Mesendoderm (in vitro differentiated cells): ENCODE data around the gene AFMID.
A peak's percentile ranks its signal among the peaks of the same experiment; 100 is the strongest.

ENCODE experiments used
- DNase-seq: peaks from one replicate; pipeline ENCODE4 v3.0.0; 2013
- H2AK5ac ChIP-seq: 2 replicates; pipeline ENCODE4 v1.6.1; 2013; ENCODE audit warnings: low read length, inconsistent platforms
- H2BK120ac ChIP-seq: 2 replicates; pipeline ENCODE4 v1.6.1; 2013; ENCODE audit warnings: low read depth, mild to moderate bottlenecking, low read length, moderate library complexity, mixed read lengths
- H2BK15ac ChIP-seq: replicated peaks from 2 replicates; pipeline ENCODE4 v1.6.1; 2013; ENCODE audit warnings: low read depth, mild to moderate bottlenecking, moderate library complexity
- H2BK5ac ChIP-seq: 2 replicates; pipeline ENCODE4 v1.6.1; 2013; ENCODE audit warnings: low read length, inconsistent platforms
- H3K18ac ChIP-seq: 2 replicates; pipeline ENCODE4 v1.6.1; 2013; ENCODE audit warnings: mild to moderate bottlenecking, low read length, mixed read lengths
- H3K23ac ChIP-seq: one replicate; pipeline ENCODE4 v1.6.1; 2013; ENCODE audit warnings: low read length
- H3K27ac ChIP-seq: 2 replicates; pipeline ENCODE4 v1.5.1; 2013; ENCODE audit warnings: low read depth, mild to moderate bottlenecking, inconsistent platforms, low read length, moderate library complexity
- H3K27me3 ChIP-seq: 2 replicates; pipeline ENCODE4 v1.6.1; 2013; ENCODE audit warnings: low read length, control low read depth, mild to moderate bottlenecking, inconsistent platforms; ENCODE audit not compliant: insufficient read depth, poor library complexity
- H3K36me3 ChIP-seq: 2 replicates; pipeline ENCODE4 v1.6.1; 2013; ENCODE audit warnings: low read length, inconsistent platforms; ENCODE audit not compliant: control insufficient read depth, insufficient read depth
- H3K4ac ChIP-seq: one replicate; pipeline ENCODE4 v1.6.1; 2013; ENCODE audit warnings: low read depth, mild to moderate bottlenecking, low read length, moderate library complexity
- H3K4me1 ChIP-seq: 2 replicates; pipeline ENCODE4 v1.6.1; 2013; ENCODE audit warnings: low read depth, low read length, inconsistent platforms; ENCODE audit not compliant: control insufficient read depth
- H3K4me2 ChIP-seq: 2 replicates; pipeline ENCODE4 v1.6.1; 2013; ENCODE audit warnings: low read length
- H3K4me3 ChIP-seq: 2 replicates; pipeline ENCODE4 v1.5.1; 2013; ENCODE audit warnings: mild to moderate bottlenecking, low read length
- H3K56ac ChIP-seq: one replicate; pipeline ENCODE4 v1.6.1; 2013; ENCODE audit warnings: low read length
- H3K79me1 ChIP-seq: 2 replicates; pipeline ENCODE4 v1.6.1; 2013; ENCODE audit warnings: low read length, inconsistent platforms
- H3K79me2 ChIP-seq: 2 replicates; pipeline ENCODE4 v1.6.1; 2013; ENCODE audit warnings: mild to moderate bottlenecking, low read length; ENCODE audit not compliant: control insufficient read depth, insufficient read depth
- H3K9ac ChIP-seq: 2 replicates; pipeline ENCODE4 v1.6.1; 2013; ENCODE audit warnings: low read length, inconsistent platforms
- H4K5ac ChIP-seq: one replicate; pipeline ENCODE4 v1.6.1; 2013; ENCODE audit warnings: low read length
- H4K8ac ChIP-seq: one replicate; pipeline ENCODE4 v1.6.1; 2013; ENCODE audit warnings: low read depth, mild to moderate bottlenecking, control low read depth, low read length, moderate library complexity
- WGBS: extraction: QIAGEN DNeasy Blood & Tissue Kit; methylation state at CpG from one replicate; pipeline ENCODE4 v1.1.7; 2013; ENCODE audit warnings: low lambda C conversion rate, missing lambda C conversion rate; ENCODE audit not compliant: insufficient coverage; ENCODE audit errors: extremely low coverage; 5-methylcytosine and 5-hydroxymethylcytosine counted together

AFMID gene

DNA sequence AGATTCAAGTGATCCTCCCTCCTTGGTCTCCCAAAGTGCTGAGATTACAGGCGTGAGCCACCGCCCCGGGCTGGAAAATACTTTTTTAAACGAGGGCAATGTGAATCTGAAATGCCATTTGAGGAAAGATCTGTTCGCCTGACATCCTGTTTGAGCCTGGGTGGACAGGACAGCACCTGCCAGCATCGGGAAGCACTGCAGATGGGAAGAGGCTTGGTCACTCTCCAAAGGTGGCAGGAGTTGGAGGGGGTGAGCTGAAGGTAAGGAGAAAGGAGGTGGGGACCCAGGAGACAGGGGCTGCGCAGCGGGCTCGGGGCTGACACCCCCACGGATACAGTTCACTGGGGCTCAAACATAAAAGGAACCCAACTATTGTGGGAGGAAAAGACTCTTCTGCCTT, 22.9 kb downstream of the AFMID start:
- no peaks in the 10 kb centered on the region for H3K36me3 ChIP-seq
- H2BK15ac ChIP-seq = no peak overlapping the region
- no peak overlapping the region for H3K27ac ChIP-seq
- H4K5ac ChIP-seq = no peak overlapping the region
- H3K4ac ChIP-seq = no peak overlapping the region
- no peak overlapping the region for H3K9ac ChIP-seq
- no peak overlapping the region for H3K56ac ChIP-seq
- H3K23ac ChIP-seq = no peak overlapping the region
- no peak overlapping the region for H3K4me3 ChIP-seq
- H3K18ac ChIP-seq = no peak overlapping the region
- H2BK5ac ChIP-seq = no peak overlapping the region
- DNase-seq = no peak
- no peaks in the 10 kb centered on the region for H3K4me1 ChIP-seq
- peaks cover 9% of the 10 kb centered on the region for H3K79me2 ChIP-seq
- no peak overlapping the region for H4K8ac ChIP-seq
- H3K79me1 ChIP-seq = no peaks in the 10 kb centered on the region
- H2BK120ac ChIP-seq = no peak overlapping the region
- no peak overlapping the region for H2AK5ac ChIP-seq
- H3K4me2 ChIP-seq = no peak overlapping the region
- WGBS = no CpG with 5 or more reads among the region's 10 CpGs
- H3K27me3 ChIP-seq = no peaks in the 10 kb centered on the region

DNA sequence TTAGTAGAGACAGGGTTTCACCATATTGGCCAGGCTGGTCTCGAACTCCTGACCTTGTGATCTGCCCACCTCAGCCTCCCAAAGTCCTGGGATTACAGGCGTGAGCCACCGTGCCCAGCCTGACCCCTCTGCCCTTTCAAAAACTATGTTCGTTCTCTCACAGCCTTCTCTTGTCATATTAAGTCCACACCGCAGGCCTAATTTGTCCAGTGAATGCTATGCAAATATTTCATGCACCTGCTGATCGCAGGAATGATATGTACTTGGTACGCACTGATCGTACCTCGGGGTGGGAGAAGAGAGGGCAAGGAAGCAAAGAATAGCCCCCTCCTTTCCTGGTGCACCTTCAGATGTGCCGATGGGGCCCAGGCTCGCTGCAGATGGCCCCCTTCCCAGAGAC, 23.9 kb downstream of the AFMID start:
- H3K9ac ChIP-seq = no peak overlapping the region
- peaks cover 2% of the 10 kb centered on the region for H3K79me1 ChIP-seq
- H3K18ac ChIP-seq = no peak overlapping the region
- no peak overlapping the region for H3K23ac ChIP-seq
- no peak overlapping the region for H3K4ac ChIP-seq
- H3K36me3 ChIP-seq = no peaks in the 10 kb centered on the region
- peaks cover 15% of the 10 kb centered on the region for H3K79me2 ChIP-seq
- no peak overlapping the region for H3K4me3 ChIP-seq
- no peak overlapping the region for H2BK5ac ChIP-seq
- H4K8ac ChIP-seq = no peak overlapping the region
- H3K4me1 ChIP-seq = no peaks in the 10 kb centered on the region
- DNase-seq = no peak
- H2BK15ac ChIP-seq = no peak overlapping the region
- no peak overlapping the region for H3K27ac ChIP-seq
- WGBS = no CpG with 5 or more reads among the region's 11 CpGs
- no peak overlapping the region for H2BK120ac ChIP-seq
- no peaks in the 10 kb centered on the region for H3K27me3 ChIP-seq
- H3K56ac ChIP-seq = no peak overlapping the region
- no peak overlapping the region for H4K5ac ChIP-seq
- H2AK5ac ChIP-seq = no peak overlapping the region
- no peak overlapping the region for H3K4me2 ChIP-seq

DNA sequence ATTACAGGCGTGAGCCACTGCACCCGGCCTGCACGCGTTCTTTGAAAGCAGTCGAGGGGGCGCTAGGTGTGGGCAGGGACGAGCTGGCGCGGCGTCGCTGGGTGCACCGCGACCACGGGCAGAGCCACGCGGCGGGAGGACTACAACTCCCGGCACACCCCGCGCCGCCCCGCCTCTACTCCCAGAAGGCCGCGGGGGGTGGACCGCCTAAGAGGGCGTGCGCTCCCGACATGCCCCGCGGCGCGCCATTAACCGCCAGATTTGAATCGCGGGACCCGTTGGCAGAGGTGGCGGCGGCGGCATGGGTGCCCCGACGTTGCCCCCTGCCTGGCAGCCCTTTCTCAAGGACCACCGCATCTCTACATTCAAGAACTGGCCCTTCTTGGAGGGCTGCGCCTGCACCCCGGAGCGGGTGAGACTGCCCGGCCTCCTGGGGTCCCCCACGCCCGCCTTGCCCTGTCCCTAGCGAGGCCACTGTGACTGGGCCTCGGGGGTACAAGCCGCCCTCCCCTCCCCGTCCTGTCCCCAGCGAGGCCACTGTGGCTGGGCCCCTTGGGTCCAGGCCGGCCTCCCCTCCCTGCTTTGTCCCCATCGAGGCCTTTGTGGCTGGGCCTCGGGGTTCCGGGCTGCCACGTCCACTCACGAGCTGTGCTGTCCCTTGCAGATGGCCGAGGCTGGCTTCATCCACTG, 27.0 kb downstream of the AFMID start, which contains the start of gene BIRC5:
Gene BIRC5 (plus strand): TSS at position 238 of the 690 bp plus-strand sequence. CDS start 64 bp downstream, at position 302.
- Histone ChIP-seq H3K27me3 (no peaks in the 10 kb centered on the region), H2BK120ac (peak within 1 kb of the TSS; percentile 28), H4K5ac (no peak within 1 kb of the TSS), H3K36me3 (peaks cover 3% of the 10 kb centered on the region), H2BK15ac (no peak within 1 kb of the TSS), H2AK5ac (no peak within 1 kb of the TSS), H3K9ac (peak within 1 kb of the TSS; percentile 69), H3K4me3 (peak within 1 kb of the TSS; percentile 34), H3K56ac (peak within 1 kb of the TSS; percentile 97), H3K4me2 (peak within 1 kb of the TSS; percentile 47), H3K4me1 (no peaks in the 10 kb centered on the region), H2BK5ac (no peak within 1 kb of the TSS), H3K79me2 (peaks cover 19% of the 10 kb centered on the region), H3K79me1 (peaks cover 5% of the 10 kb centered on the region), H3K4ac (peak within 1 kb of the TSS; percentile 97), H3K27ac (no peak within 1 kb of the TSS), H4K8ac (no peak within 1 kb of the TSS), H3K18ac (peak within 1 kb of the TSS; percentile 72), H3K23ac (no peak within 1 kb of the TSS)
- no CpG with 5 or more reads among the region's 60 CpGs for WGBS
- DNase-seq = peak; percentile 93

DNA sequence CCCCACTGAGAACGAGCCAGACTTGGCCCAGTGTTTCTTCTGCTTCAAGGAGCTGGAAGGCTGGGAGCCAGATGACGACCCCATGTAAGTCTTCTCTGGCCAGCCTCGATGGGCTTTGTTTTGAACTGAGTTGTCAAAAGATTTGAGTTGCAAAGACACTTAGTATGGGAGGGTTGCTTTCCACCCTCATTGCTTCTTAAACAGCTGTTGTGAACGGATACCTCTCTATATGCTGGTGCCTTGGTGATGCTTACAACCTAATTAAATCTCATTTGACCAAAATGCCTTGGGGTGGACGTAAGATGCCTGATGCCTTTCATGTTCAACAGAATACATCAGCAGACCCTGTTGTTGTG, 27.5 kb downstream of the AFMID start:
- DNase-seq = no peak

DNA sequence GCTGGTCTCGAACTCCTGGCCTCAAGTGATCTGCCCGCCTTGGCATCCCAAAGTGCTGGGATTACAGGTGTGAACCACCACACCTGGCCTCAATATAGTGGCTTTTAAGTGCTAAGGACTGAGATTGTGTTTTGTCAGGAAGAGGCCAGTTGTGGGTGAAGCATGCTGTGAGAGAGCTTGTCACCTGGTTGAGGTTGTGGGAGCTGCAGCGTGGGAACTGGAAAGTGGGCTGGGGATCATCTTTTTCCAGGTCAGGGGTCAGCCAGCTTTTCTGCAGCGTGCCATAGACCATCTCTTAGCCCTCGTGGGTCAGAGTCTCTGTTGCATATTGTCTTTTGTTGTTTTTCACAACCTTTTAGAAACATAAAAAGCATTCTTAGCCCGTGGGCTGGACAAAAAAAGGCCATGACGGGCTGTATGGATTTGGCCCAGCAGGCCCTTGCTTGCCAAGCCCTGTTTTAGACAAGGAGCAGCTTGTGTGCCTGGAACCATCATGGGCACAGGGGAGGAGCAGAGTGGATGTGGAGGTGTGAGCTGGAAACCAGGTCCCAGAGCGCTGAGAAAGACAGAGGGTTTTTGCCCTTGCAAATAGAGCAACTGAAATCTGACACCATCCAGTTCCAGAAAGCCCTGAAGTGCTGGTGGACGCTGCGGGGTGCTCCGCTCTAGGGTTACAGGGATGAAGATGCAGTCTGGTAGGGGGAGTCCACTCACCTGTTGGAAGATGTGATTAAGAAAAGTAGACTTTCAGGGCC, 32.4 kb downstream of the AFMID start:
- Histone ChIP-seq H2BK5ac (no peak overlapping the region), H3K27me3 (no peaks in the 10 kb centered on the region), H3K18ac (no peak overlapping the region), H3K27ac (no peak overlapping the region), H3K79me1 (peaks cover 8% of the 10 kb centered on the region), H3K56ac (no peak overlapping the region), H2BK15ac (no peak overlapping the region), H4K5ac (no peak overlapping the region), H3K9ac (no peak overlapping the region), H3K4me3 (no peak overlapping the region), H3K4ac (no peak overlapping the region), H3K36me3 (peaks cover 7% of the 10 kb centered on the region), H3K4me1 (no peaks in the 10 kb centered on the region), H2BK120ac (no peak overlapping the region), H3K4me2 (no peak overlapping the region), H4K8ac (no peak overlapping the region), H3K79me2 (peaks cover 15% of the 10 kb centered on the region), H3K23ac (no peak overlapping the region), H2AK5ac (no peak overlapping the region)
- DNase-seq = peak; percentile 38
- no CpG with 5 or more reads among the region's 11 CpGs for whole genome bisulfite sequencing

More for the DNA sequence above, 27.5 kb downstream of the AFMID start:
- no CpG with 5 or more reads among the region's 5 CpGs for WGBS
- no peak overlapping the region for H4K8ac ChIP-seq
- H3K4me2 ChIP-seq = peak overlapping the region; percentile 47
- H3K27ac ChIP-seq = no peak overlapping the region
- peak overlapping the region; percentile 97 for H3K4ac ChIP-seq
- H3K79me2 ChIP-seq = peaks cover 19% of the 10 kb centered on the region
- H3K36me3 ChIP-seq = peaks cover 3% of the 10 kb centered on the region
- no peak overlapping the region for H2BK15ac ChIP-seq
- H3K9ac ChIP-seq = peak overlapping the region; percentile 69
- no peak overlapping the region for H4K5ac ChIP-seq
- peak overlapping the region; percentile 28 for H2BK120ac ChIP-seq
- H3K56ac ChIP-seq = peak overlapping the region; percentile 97
- H3K18ac ChIP-seq = peak overlapping the region; percentile 72
- peak overlapping the region; percentile 34 for H3K4me3 ChIP-seq
- H3K27me3 ChIP-seq = no peaks in the 10 kb centered on the region
- no peaks in the 10 kb centered on the region for H3K4me1 ChIP-seq
- peaks cover 8% of the 10 kb centered on the region for H3K79me1 ChIP-seq
- H2BK5ac ChIP-seq = no peak overlapping the region
- no peak overlapping the region for H3K23ac ChIP-seq
- H2AK5ac ChIP-seq = no peak overlapping the region
